ENCODE measurements around the gene DCAF7.

DCAF7 gene

DNA sequence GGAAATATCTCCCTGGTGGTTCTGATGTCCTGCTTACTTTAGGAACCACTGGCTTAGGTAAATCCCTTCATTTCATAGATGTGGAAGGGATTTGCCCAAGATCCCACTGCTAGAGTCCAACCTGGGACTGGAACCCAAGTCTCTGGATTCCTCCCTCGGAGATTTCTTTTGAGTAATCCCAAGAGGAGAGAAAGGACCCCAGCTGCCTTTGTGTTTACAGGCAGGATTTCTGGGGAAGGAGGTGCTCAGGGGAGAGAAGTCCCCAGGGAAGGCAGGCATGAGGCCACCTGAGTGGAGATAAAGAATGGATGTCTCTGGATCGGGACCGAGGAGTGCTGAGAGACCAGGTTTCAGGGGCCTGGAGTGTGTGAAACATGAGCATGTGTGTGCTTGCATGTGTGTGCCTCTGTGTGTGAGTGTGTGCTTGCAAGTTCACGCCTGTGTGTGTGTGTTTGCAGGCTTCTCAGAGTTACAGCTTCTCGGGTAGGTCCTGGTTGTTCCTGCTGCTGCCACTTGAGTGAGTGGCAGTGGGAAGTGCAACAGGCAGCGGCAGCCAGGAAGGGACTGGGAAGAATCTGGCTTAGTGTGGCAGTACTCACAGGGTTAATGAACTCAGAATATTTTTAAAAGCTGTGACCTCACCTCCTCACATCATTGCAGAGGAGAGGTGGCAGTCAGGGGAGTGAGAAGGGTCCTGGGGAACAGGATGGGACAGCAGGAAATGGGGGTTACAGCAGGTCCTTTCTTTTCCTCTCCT, 24.9 kb upstream of the DCAF7 start:
- no peak for DNase-seq

DNA sequence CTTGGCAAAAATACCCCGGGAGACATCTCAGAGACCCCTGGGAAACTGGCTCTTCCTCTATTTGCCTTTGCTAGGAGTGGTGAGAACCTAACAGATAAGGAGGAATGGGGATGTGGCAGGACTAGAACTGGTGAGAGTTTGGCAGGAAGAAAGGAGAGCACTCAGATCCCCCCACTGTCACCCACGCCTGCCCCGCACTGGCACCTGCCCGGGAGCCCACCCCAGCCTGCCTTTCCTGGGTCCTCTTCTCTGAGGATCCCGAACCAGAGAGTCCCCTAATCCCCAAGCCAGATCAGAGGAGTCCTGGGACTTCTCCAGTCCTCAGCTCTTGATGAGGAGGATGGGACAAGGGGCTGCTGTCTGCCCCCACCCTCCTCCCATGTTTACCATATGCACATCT, 23.4 kb upstream of the DCAF7 start:
- no peak for DNase-seq

GRCh38 chr17:63528183-63528582, 22.1 kb upstream of the DCAF7 start:
- DNase-seq = no peak

GRCh38 chr17:63529711-63530556, 20.3 kb upstream of the DCAF7 start:
- no peak for DNase-seq

DNA sequence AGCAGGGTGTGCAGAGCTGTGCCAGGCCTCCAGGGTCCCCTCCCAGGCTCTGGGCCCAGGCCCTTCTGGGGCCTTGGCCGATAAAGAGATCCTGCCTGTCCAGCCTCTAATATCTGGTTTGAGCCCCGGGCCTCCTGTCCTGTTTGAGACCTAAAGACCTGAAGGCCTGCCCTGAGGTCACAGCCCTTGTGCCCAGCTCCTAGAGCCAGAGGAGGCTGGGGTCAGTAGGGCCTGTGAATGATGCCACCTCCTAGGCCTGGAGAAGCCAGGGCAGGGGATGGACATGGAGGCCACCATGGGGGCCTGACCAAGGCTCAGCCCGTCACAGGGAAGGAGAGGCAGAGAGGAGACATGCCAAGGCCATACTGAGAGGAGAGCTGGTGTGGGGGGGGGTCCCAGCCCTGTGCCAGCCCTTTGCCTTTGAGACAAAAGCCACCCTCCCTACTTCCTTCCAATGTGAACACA, 19.7 kb upstream of the DCAF7 start:
- DNase-seq = no peak

GRCh38 chr17:63531022-63531965, 19.0 kb upstream of the DCAF7 start:
- no peak for DNase-seq

DNA sequence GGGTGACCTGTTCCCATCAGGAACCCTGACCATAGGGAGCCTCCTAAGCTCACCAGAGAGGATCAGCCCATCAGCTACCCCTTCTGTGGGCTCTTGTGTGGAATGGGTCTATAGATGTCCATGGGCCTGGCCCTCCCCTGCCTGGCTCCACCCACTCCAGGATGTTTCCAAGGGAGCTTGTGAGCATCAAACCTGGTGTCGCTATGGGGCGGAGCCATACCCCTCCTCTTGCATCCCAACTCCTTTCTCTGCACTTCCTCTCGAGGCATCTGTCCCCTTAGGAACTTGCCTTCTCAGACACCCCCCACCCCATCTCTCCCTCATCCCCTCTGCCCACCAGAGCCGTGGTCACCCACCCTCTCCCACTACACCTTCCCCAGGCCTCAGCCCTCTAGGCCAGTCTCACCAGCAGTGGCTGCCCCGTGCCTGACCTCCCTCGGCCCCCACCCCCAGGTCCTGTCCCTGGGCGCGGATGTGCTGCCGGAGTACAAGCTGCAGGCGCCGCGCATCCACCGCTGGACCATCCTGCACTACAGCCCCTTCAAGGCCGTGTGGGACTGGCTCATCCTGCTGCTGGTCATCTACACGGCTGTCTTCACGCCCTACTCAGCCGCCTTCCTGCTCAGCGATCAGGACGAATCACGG, 16.7 kb upstream of the DCAF7 start:
- no peak for DNase-seq

- DNase-seq = no peak
Measured at GRCh38 chr17:63534078-63534570, 16.2 kb upstream of the DCAF7 start.

DNA sequence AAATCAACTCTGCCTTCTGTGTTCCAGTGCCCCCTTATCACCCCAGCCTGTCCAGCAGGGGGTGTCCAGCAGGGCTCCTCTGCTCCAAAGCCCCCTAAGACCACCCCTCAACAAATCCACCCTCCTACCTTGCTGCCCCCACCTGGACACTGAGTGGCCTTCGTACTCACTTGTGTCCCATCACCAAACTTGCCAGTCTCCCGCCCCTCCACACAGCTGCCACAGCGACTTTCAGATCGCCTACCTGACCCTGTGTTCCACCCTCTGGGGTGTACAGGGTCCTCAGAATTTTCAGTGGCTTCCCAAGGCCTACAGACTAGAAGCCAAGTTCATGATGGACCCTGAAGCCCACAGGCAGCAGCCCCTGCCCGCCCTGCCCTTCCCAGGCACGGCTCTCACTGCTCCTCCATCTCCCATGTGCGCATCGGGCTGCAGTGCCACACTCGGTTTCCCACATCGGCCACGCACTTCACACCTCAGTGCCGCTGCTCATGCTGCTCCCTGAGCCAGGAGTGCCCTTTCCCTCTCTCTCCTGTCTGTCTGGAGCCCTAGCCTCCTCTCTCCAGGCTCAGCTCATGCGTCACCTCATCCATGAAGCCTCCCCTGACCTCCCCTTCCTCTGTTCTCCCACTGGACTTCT, 15.3 kb upstream of the DCAF7 start:
- DNase-seq = no peak

DNA sequence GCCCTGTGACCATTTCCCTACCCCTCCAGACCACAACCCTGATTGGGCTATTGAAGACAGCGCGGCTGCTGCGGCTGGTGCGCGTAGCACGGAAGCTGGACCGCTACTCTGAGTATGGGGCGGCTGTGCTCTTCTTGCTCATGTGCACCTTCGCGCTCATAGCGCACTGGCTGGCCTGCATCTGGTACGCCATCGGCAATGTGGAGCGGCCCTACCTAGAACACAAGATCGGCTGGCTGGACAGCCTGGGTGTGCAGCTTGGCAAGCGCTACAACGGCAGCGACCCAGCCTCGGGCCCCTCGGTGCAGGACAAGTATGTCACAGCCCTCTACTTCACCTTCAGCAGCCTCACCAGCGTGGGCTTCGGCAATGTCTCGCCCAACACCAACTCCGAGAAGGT, 14.6 kb upstream of the DCAF7 start:
- DNase-seq = no peak

DNA sequence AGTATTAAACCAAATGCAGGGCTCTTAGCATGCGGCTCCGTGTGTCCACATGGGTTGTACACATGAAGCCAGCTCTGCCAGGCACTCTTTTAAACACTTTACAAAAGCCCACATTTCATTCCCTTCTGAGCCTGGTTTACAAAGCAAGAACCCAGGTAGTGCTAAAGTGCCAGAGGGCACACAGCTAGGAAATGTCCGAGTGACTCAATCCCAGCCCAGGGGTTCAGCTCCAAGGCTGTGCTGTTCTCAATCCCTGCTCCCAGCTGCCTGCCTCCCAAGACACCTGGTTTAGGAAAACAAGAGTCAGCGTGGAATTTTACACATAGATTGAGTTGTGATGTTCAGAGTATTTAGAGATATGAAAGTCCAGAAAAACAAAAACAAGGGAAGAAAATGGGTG, 13.3 kb upstream of the DCAF7 start:
- DNase-seq = no peak

- DNase-seq = no peak
Measured at GRCh38 chr17:63537991-63538692, 12.1 kb upstream of the DCAF7 start.

GRCh38 chr17:63538693-63539595, 11.3 kb upstream of the DCAF7 start:
- no peak for DNase-seq

DNA sequence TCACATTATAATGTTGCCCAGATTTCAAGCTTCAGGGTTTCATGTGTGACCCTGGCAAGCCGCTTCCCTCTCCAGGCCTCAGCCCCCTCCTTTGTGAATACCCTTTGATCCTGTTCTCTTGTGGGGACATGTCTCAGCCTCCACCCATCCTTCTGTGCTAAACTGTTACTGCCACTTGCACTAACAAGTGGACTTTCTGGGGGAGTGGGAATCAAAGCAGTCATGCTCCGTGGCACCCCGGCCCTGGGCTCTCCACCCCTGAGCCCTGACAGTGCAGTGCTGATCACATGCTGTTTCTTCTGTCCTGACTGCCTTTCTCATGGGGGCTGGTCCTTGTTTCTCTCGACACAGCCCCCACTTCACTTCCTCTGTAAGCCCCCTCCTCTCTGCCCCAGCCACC, 9.7 kb upstream of the DCAF7 start:
- DNase-seq = no peak

DNA sequence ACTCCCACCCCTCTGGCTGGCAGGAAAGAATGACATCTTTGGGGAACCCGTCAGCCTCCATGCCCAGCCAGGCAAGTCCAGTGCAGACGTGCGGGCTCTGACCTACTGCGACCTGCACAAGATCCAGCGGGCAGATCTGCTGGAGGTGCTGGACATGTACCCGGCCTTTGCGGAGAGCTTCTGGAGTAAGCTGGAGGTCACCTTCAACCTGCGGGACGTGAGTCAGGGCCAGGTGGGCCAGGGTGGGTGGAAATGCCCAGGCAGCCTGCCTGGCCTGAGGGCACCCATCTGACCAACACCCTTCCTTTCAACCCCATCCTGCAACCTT, 8.1 kb upstream of the DCAF7 start:
- DNase-seq = no peak

DNA sequence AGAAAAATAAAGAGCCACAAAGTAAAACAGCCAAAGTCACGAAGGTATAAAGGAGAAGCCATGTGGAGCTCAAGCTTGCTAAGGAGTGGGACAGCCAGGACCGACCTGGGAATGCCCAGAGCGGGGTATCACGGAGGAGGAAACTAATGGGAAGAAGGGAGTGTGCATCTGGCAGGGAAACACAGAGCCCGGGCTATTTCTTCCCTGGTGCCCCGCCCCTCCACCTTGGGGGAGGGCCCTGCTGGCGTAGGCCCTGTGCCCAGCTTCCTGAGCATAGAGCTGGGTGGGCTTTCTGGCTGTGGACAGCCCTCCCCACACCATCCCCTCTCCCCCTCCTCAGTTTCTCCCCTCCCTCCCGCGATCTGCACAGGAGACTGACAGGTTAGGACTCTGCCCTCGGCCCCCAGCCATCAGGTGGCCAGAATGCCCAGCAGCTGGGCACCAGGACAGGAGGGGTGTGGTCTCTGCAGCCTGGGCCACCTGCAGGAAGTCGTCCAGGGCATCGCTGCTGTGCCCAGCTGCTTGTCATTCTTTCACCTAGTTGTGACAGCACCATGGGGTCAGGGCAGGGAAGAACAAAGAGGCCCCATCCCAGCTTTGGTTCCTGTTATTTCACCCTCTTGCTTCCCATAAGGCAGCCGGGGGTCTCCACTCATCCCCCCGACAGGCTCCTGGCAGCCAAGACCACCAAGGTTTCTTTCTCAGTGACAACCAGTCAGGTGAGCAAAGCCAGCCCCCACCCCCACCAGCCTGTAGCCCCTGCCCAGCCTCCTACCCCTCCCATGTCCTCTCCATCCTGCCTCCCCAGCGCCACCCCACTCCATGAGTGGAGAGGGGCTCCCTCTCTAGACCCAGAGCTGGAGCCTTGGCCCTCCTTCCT, 7.1 kb upstream of the DCAF7 start:
- DNase-seq = no peak

GRCh38 chr17:63543822-63544420, 6.4 kb upstream of the DCAF7 start:
- no peak for DNase-seq

GRCh38 chr17:63544467-63545301, 5.6 kb upstream of the DCAF7 start:
- DNase-seq = no peak

Measured in stimulated activated CD4-positive, alpha-beta T cell treated with anti-CD3 and anti-CD28 coated beads, Interleukin-4, amount 100 ng/mL, for 24 hours (primary cell).